K562 (cell line): ENCODE data around the gene PSAT1.

Source experiments
- EWSR1 ChIP-seq: fragments of 450-650 bp; IDR thresholded peaks from 2 replicates; pipeline ENCODE4 v1.6.1; 2018; ENCODE audit warnings: borderline replicate concordance, mild to moderate bottlenecking, low read depth, moderate library complexity; ENCODE audit not compliant: partially characterized antibody
- EZH2 ChIP-seq: IDR thresholded peaks from 2 replicates; pipeline ENCODE4 v1.6.1; 2012; ENCODE audit warnings: low read depth, mild to moderate bottlenecking, inconsistent platforms, low read length, borderline replicate concordance
- JUNB ChIP-seq: fragments of 450-650 bp; formaldehyde crosslinking; conservative IDR thresholded peaks from 2 replicates; pipeline ENCODE4 v1.4.0; 2020; ENCODE audit warnings: mild to moderate bottlenecking
- NFIX ChIP-seq: fragments of 250-450 bp; sonication (Bioruptor Pico); IDR thresholded peaks from 2 replicates; pipeline ENCODE4 v1.4.0; 2020; ENCODE audit warnings: low read depth, mild to moderate bottlenecking, moderate library complexity
- TF ChIP-seq, protein P1 (sequence below): sonication (generic); formaldehyde crosslinking; IDR thresholded peaks from 2 replicates; pipeline ENCODE4 v1.9.0; 2022; ENCODE audit warnings: mild to moderate bottlenecking, missing genetic modification reagents

DNA sequence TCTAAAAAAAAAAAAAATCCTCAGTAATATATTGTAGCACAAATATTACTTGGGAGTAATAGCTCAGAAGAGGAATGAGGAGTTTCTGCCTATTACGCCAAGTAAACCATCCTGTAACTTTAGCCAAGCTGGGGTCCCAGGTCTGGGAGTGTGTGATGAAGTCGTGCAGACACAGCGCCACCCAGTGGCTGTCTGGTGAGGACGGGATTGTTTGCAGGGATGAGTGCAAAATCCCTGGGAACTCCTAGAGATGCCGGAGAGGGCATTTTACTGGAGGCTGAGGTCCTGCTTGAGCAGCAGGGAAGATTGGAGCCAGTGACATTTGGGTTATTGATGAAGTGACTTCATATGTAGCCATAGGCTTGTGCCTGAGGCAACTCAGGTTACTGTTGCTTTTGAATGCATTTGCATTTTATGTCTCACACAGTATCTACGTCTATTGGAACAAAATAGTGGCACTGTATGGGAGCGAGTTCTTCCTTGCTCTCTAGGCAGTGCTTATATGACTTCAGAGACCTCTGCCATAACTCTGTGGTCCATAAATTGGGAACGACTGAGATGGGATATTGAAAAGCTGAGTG lies 72.8 kb downstream of the PSAT1 start:
- TF ChIP-seq EWSR1, result no peak
- no peak for TF ChIP-seq JUNB (CRISPR knock-in tag)
- TF ChIP-seq EZH2, result no peak
- no peak for TF ChIP-seq NFIX (CRISPR knock-in tag)
- TF ChIP-seq, protein P1, sequence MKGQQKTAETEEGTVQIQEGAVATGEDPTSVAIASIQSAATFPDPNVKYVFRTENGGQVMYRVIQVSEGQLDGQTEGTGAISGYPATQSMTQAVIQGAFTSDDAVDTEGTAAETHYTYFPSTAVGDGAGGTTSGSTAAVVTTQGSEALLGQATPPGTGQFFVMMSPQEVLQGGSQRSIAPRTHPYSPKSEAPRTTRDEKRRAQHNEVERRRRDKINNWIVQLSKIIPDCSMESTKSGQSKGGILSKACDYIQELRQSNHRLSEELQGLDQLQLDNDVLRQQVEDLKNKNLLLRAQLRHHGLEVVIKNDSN, result no peak
